ENCODE results near the gene CD247.

DNA sequence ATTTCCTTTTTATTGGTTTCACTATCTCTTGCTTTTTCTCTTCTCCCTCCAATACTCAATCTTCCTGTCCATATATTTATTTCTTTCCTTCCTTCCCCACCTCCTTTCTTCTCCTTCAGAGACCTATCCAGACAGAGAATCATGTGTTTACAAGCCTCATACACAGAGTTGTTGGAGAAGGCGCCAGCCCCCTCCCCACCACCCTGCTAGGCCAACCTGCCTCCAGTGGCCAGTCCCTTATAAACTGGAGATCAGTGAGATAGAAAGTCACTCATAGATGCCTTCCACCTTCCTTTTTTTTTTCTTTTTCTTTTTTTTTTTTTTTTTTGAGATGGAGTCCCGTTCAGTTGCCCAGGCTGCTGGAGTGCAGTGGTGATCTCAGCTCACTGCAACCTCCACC lies 53.3 kb downstream of the CD247 start:
- TF ChIP-seq EZH2 (IDR thresholded peaks at IDR 0.05; ENCODE audit: borderline replicate concordance, control insufficient read depth, low read depth, low read length) (no peak), MXI1 (IDR thresholded peaks at IDR 0.05; ENCODE audit: low read depth, low read length) (no peak), ZSCAN29 (IDR thresholded peaks at IDR 0.05) (no peak), ZNF207 (IDR thresholded peaks at IDR 0.05; ENCODE audit: borderline replicate concordance) (no peak), HDGF (IDR thresholded peaks at IDR 0.05) (no peak)
- TF ChIP-seq, protein P1, sequence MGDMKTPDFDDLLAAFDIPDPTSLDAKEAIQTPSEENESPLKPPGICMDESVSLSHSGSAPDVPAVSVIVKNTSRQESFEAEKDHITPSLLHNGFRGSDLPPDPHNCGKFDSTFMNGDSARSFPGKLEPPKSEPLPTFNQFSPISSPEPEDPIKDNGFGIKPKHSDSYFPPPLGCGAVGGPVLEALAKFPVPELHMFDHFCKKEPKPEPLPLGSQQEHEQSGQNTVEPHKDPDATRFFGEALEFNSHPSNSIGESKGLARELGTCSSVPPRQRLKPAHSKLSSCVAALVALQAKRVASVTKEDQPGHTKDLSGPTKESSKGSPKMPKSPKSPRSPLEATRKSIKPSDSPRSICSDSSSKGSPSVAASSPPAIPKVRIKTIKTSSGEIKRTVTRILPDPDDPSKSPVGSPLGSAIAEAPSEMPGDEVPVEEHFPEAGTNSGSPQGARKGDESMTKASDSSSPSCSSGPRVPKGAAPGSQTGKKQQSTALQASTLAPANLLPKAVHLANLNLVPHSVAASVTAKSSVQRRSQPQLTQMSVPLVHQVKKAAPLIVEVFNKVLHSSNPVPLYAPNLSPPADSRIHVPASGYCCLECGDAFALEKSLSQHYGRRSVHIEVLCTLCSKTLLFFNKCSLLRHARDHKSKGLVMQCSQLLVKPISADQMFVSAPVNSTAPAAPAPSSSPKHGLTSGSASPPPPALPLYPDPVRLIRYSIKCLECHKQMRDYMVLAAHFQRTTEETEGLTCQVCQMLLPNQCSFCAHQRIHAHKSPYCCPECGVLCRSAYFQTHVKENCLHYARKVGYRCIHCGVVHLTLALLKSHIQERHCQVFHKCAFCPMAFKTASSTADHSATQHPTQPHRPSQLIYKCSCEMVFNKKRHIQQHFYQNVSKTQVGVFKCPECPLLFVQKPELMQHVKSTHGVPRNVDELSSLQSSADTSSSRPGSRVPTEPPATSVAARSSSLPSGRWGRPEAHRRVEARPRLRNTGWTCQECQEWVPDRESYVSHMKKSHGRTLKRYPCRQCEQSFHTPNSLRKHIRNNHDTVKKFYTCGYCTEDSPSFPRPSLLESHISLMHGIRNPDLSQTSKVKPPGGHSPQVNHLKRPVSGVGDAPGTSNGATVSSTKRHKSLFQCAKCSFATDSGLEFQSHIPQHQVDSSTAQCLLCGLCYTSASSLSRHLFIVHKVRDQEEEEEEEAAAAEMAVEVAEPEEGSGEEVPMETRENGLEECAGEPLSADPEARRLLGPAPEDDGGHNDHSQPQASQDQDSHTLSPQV (IDR thresholded peaks at IDR 0.05): no peak
- TF ChIP-seq, protein P2, sequence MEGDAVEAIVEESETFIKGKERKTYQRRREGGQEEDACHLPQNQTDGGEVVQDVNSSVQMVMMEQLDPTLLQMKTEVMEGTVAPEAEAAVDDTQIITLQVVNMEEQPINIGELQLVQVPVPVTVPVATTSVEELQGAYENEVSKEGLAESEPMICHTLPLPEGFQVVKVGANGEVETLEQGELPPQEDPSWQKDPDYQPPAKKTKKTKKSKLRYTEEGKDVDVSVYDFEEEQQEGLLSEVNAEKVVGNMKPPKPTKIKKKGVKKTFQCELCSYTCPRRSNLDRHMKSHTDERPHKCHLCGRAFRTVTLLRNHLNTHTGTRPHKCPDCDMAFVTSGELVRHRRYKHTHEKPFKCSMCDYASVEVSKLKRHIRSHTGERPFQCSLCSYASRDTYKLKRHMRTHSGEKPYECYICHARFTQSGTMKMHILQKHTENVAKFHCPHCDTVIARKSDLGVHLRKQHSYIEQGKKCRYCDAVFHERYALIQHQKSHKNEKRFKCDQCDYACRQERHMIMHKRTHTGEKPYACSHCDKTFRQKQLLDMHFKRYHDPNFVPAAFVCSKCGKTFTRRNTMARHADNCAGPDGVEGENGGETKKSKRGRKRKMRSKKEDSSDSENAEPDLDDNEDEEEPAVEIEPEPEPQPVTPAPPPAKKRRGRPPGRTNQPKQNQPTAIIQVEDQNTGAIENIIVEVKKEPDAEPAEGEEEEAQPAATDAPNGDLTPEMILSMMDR (IDR thresholded peaks at IDR 0.05 in 2 of 3, conservative IDR thresholded peaks at IDR 0.05 in 1 of 3; ENCODE audit: control insufficient read depth in 2 of 3, extremely low read depth in 1 of 3, insufficient read depth in 1 of 3, low read depth in 3 of 3, low read length in 3 of 3): no peak
